Bladder microvascular endothelial cell (primary cell): ENCODE results near the gene PRAMEF12. TPM values are rescaled to one million over a fixed set of nuclear protein-coding genes. Genes with fewer than 3 reads are reported as not detected.

ENCODE experiments used
- total RNA-seq: library from RNA; depleted of rRNA; stranded (reverse); fragments of >200 nt; gene quantifications from 2 replicates; pipeline ENCODE4 v1.2.3, GENCODE V29; 2014

The PRAMEF12 gene
- not detected in 2 replicates for total RNA-seq

DNA sequence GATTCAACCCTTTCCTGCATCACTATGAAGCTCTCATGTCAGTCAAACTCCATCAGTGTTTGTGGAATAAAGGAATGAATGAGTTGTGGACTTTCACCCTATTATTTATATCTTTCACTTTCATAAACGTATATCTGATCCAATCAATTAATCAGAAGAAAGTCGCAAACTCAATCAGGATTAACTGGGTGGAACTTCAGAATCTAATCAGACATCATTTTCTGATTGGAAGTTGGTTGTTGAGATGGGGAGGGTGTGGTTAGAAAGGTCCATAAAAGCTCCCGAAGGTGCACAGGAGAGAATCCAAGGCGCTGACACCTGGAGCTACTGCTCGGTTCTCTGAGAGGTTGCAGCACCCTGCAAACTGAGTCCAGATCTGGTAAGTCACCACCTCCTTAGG, at the start of gene PRAMEF12:
PRAMEF12 (plus strand) TSS at position 301 of the 400 bp plus-strand sequence. CDS start 1,130 bp downstream, outside the sequence.

DNA sequence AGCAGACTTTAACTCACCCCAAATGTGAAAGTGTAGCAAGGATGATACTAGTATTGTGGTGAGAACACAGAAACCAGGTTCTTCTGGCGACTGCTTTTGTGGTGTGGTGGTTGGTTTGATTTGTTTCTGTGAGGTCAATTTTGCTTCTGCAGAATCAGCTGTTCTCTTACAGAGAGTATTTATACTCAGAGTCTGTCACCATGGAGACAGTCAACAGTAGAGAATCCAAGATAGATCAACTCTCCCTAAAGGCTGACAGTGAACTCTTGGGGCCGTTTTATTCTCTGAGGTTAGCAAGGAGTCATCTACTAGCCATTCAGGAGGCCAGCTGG, 27.6 kb upstream of the PRAMEF12 start, which contains the start of gene CFAP107:
CFAP107 (plus strand) TSS at position 209 of the 332 bp plus-strand sequence. CDS start 231 bp downstream, outside the sequence.

DNA sequence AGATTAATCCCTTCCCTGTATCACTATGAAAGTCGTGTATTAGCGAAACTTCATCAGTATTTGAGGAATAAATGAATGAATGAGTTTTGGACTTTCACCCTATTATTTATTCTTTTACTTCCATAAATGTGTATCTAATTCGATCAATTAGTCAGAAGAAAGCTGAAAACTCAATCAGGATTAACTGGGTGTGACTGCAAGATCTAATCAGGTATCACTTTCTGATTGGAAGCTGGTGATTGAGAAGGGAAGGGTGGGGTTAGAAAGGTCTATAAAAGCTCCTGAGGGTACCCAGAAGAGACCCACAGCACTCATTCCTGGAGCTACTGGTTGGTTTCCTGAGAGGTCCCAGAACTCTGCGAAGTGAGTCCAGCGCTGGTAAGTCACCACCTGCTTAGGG, 17.6 kb downstream of the PRAMEF12 start, which contains the start of gene PRAMEF1:
PRAMEF1 (plus strand) TSS at position 301 of the 400 bp plus-strand sequence. CDS start 1,831 bp downstream, outside the sequence.

Other genes with a start within 250 kb of the PRAMEF12 start
- 89.0 and 92.5 TPM in 2 replicates for gene DHRS3, start 155.5 kb upstream of the PRAMEF12 start, total RNA-seq
- not detected in 2 replicates for gene AADACL4, start 129.7 kb upstream of the PRAMEF12 start, total RNA-seq
- not detected in 2 replicates for gene AADACL3, start 57.6 kb upstream of the PRAMEF12 start, total RNA-seq
- gene CFAP107, start 27.5 kb upstream of the PRAMEF12 start, total RNA-seq: not detected in 2 replicates
- not detected in 2 replicates for gene PRAMEF1, start 17.7 kb downstream of the PRAMEF12 start, total RNA-seq
- gene PRAMEF11, start 57.7 kb downstream of the PRAMEF12 start, total RNA-seq: not detected in 2 replicates
- not detected in 2 replicates for gene HNRNPCL1, start 75.0 kb downstream of the PRAMEF12 start, total RNA-seq
- not detected in 2 replicates for gene PRAMEF2, start 83.3 kb downstream of the PRAMEF12 start, total RNA-seq
- gene PRAMEF4, start 112.5 kb downstream of the PRAMEF12 start, total RNA-seq: not detected in 2 replicates
- gene PRAMEF10, start 124.5 kb downstream of the PRAMEF12 start, total RNA-seq: not detected in 2 replicates
- gene PRAMEF7, start 142.9 kb downstream of the PRAMEF12 start, total RNA-seq: not detected in 2 replicates
- gene PRAMEF6, start 173.8 kb downstream of the PRAMEF12 start, total RNA-seq: not detected in 2 replicates